ENCODE measurements around the gene SYTL3.

SYTL3 gene

DNA sequence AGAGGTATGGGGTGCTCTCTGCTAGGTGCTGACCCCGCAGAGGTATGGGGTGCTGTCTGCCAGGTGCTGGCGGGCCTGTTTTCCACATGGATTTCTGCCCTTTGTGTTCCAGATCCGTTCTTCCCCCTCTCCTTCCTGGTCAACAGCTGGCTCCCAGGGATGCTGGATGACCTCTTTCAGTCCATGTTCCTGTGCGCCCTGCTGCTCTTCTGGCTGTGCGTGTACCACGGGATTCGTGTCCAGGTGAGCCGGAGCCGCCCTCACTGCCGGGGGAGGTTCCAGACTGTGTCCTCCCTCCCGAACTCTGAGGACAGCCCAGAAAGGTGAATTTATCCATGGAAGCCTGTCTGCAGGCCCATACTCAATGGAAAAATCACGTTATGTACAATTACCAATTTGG lies 41.6 kb upstream of the SYTL3 start:
- no peak overlapping the region for H3K4me2 ChIP-seq (ENCODE audit: insufficient read depth, low read length, poor library complexity, severe bottlenecking)
- no peaks in the 10 kb centered on the region for H3K9me3 ChIP-seq (replicated peaks in 1 of 2; ENCODE audit: control insufficient read depth in 2 of 2, insufficient read depth in 1 of 2, low read depth in 1 of 2, low read length in 2 of 2)
- H3K23ac ChIP-seq (ENCODE audit: low read depth, low read length, poor library complexity), result no peak overlapping the region
- H2BK12ac ChIP-seq (ENCODE audit: low read length), result no peak overlapping the region
- no peak overlapping the region for H3K4ac ChIP-seq (ENCODE audit: low read length)
- H2BK5ac ChIP-seq (ENCODE audit: low read length), result no peak overlapping the region
- no peak overlapping the region for H3K4me3 ChIP-seq (ENCODE audit: low read length in 2 of 2)
- no peak overlapping the region for H3K18ac ChIP-seq (ENCODE audit: low read length)
- H2BK120ac ChIP-seq (ENCODE audit: low read depth, low read length), result no peak overlapping the region
- H2AFZ ChIP-seq (ENCODE audit: low read length), result no peak overlapping the region
- H4K91ac ChIP-seq (ENCODE audit: low read depth, low read length, poor library complexity), result no peak overlapping the region
- peaks cover 3% of the 10 kb centered on the region for H3K79me1 ChIP-seq (ENCODE audit: low read depth, low read length)
- no CpG with 5 or more reads among the region's 12 CpGs for WGBS, 2 donors (ENCODE audit: extremely low coverage in 2 of 2, insufficient read length in 2 of 2, insufficient replicate concordance in 1 of 2)
- peaks cover 0 to 13% of the 10 kb centered on the region in 2 donors for H3K4me1 ChIP-seq (ENCODE audit: control insufficient read depth in 2 of 2, insufficient read depth in 1 of 2, low read depth in 1 of 2, low read length in 2 of 2)
- no peak for DNase-seq (ENCODE audit: low spot score)
- no peak overlapping the region for H4K8ac ChIP-seq (ENCODE audit: low read depth, low read length)
- no peak overlapping the region for H2AK5ac ChIP-seq (ENCODE audit: low read depth, low read length)
- no peak overlapping the region for H3K14ac ChIP-seq (ENCODE audit: low read length)
- no peak overlapping the region for H3K27ac ChIP-seq (replicated peaks; ENCODE audit: low read length)
- no peak overlapping the region for H3K9ac ChIP-seq (ENCODE audit: low read depth, low read length, poor library complexity)
- no peaks in the 10 kb centered on the region for H3K27me3 ChIP-seq (ENCODE audit: control insufficient read depth in 3 of 3, insufficient read depth in 3 of 3, low read depth in 1 of 3, low read length in 3 of 3)
- no peak overlapping the region for H2BK15ac ChIP-seq (ENCODE audit: low read length)
- peaks cover 26 to 86% of the 10 kb centered on the region in 2 donors for H3K36me3 ChIP-seq (replicated peaks in 1 of 2; ENCODE audit: control insufficient read depth in 2 of 2, insufficient read depth in 2 of 2, low read length in 2 of 2)

DNA sequence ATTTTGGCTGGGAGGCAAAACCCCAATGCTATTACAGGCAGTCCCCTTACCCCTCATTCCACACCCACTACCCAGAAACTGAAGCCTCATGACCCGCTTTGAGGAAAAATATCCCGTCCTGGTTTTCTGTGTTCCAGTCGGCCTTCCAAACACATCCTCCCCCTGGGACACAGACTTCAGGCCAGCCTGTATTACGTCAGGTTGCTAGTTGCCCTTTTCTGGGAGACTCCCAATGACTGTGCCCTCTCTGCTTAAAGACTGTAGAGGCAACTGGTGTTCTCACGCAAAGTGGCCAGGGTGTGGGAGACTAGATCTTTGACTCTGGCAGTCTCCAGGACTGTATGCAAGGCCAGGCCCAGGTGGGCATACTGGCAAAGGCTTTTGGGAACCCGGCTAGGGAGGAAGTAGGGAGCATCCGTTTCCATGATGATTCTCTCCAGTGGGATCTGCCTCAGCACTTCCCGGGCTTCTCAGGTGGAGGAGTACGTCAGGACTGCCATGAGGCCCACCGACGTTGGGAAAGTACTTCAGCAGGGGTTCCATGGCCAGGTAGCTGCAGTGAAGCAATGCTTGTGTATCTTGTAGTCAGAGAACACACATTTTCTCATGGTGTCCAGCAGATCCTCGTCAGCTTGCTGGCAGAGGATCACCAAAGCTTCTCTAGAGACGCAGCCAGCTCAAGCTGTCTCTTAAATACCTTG lies 40.2 kb upstream of the SYTL3 start:
- no peak for DNase-seq (ENCODE audit: low spot score)
- no peak overlapping the region for H2BK120ac ChIP-seq (ENCODE audit: low read depth, low read length)
- H2BK15ac ChIP-seq (ENCODE audit: low read length), result no peak overlapping the region
- no peak overlapping the region for H3K14ac ChIP-seq (ENCODE audit: low read length)
- no peak overlapping the region for H3K4ac ChIP-seq (ENCODE audit: low read length)
- no peaks in the 10 kb centered on the region for H3K27me3 ChIP-seq (ENCODE audit: control insufficient read depth in 3 of 3, insufficient read depth in 3 of 3, low read depth in 1 of 3, low read length in 3 of 3)
- H2AFZ ChIP-seq (ENCODE audit: low read length), result no peak overlapping the region
- peaks cover 24 to 88% of the 10 kb centered on the region in 2 donors for H3K36me3 ChIP-seq (replicated peaks in 1 of 2; ENCODE audit: control insufficient read depth in 2 of 2, insufficient read depth in 2 of 2, low read length in 2 of 2)
- no peak overlapping the region for H3K27ac ChIP-seq (replicated peaks; ENCODE audit: low read length)
- no peak overlapping the region for H3K4me3 ChIP-seq (ENCODE audit: low read length in 2 of 2)
- no peak overlapping the region for H3K18ac ChIP-seq (ENCODE audit: low read length)
- H3K79me1 ChIP-seq (ENCODE audit: low read depth, low read length), result peaks cover 1% of the 10 kb centered on the region
- H3K9me3 ChIP-seq (replicated peaks in 1 of 2; ENCODE audit: control insufficient read depth in 2 of 2, insufficient read depth in 1 of 2, low read depth in 1 of 2, low read length in 2 of 2), result no peaks in the 10 kb centered on the region
- no CpG with 5 or more reads among the region's 13 CpGs for WGBS, 2 donors (ENCODE audit: extremely low coverage in 2 of 2, insufficient read length in 2 of 2, insufficient replicate concordance in 1 of 2)
- no peak overlapping the region for H2BK12ac ChIP-seq (ENCODE audit: low read length)
- H2AK5ac ChIP-seq (ENCODE audit: low read depth, low read length), result no peak overlapping the region
- no peak overlapping the region for H4K8ac ChIP-seq (ENCODE audit: low read depth, low read length)
- H2BK5ac ChIP-seq (ENCODE audit: low read length), result no peak overlapping the region
- H3K4me1 ChIP-seq (ENCODE audit: control insufficient read depth in 2 of 2, insufficient read depth in 1 of 2, low read depth in 1 of 2, low read length in 2 of 2), result peaks cover 0 to 13% of the 10 kb centered on the region in 2 donors
- no peak overlapping the region for H3K4me2 ChIP-seq (ENCODE audit: insufficient read depth, low read length, poor library complexity, severe bottlenecking)
- H3K23ac ChIP-seq (ENCODE audit: low read depth, low read length, poor library complexity), result no peak overlapping the region
- H4K91ac ChIP-seq (ENCODE audit: low read depth, low read length, poor library complexity), result no peak overlapping the region
- no peak overlapping the region for H3K9ac ChIP-seq (ENCODE audit: low read depth, low read length, poor library complexity)

DNA sequence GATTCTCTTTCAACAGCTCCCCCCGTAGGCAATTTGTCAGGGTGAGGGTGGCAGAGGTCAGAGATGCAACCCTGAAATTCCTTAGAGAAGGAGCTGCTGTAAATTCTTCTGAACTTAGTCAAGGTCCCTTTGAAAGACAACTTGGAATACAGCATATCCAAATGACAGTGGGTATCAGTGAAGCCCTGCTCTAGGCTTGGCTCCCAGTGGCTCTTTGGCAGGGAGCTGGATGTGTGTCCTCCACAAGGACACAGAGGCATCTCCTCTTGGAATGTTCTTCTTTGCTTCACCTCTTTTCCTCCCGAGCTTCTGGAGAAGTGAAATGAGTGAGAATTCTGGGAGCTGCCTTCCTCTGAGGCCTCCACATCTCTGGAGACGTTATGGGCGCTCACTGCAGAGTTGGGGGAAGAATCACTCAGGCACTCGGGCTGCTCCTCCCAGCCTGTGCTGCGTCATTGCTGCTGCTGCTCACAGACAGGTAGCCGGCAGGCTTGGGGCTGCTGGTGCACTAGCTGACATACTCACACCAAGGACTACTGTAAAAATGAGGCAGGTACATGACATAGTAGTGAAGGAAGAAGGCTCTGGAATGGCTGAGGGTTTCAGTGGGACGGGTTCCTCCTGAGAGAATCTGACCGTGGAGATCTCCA lies 39.4 kb upstream of the SYTL3 start:
- Histone ChIP-seq H2BK12ac (ENCODE audit: low read length) (no peak overlapping the region), H3K4me1 (ENCODE audit: control insufficient read depth in 2 of 2, insufficient read depth in 1 of 2, low read depth in 1 of 2, low read length in 2 of 2) (peaks cover 0 to 13% of the 10 kb centered on the region in 2 donors), H3K9me3 (replicated peaks in 1 of 2; ENCODE audit: control insufficient read depth in 2 of 2, insufficient read depth in 1 of 2, low read depth in 1 of 2, low read length in 2 of 2) (no peaks in the 10 kb centered on the region), H3K27me3 (ENCODE audit: control insufficient read depth in 3 of 3, insufficient read depth in 3 of 3, low read depth in 1 of 3, low read length in 3 of 3) (no peaks in the 10 kb centered on the region), H3K4me3 (ENCODE audit: low read length in 2 of 2) (no peak overlapping the region), H2BK15ac (ENCODE audit: low read length) (no peak overlapping the region), H2BK120ac (ENCODE audit: low read depth, low read length) (no peak overlapping the region), H3K4me2 (ENCODE audit: insufficient read depth, low read length, poor library complexity, severe bottlenecking) (no peak overlapping the region), H3K9ac (ENCODE audit: low read depth, low read length, poor library complexity) (no peak overlapping the region), H3K79me1 (ENCODE audit: low read depth, low read length) (peaks cover 1% of the 10 kb centered on the region), H3K36me3 (replicated peaks in 1 of 2; ENCODE audit: control insufficient read depth in 2 of 2, insufficient read depth in 2 of 2, low read length in 2 of 2) (peaks cover 24 to 87% of the 10 kb centered on the region in 2 donors), H3K23ac (ENCODE audit: low read depth, low read length, poor library complexity) (no peak overlapping the region), H3K27ac (replicated peaks; ENCODE audit: low read length) (no peak overlapping the region), H4K8ac (ENCODE audit: low read depth, low read length) (no peak overlapping the region), H4K91ac (ENCODE audit: low read depth, low read length, poor library complexity) (no peak overlapping the region), H3K4ac (ENCODE audit: low read length) (no peak overlapping the region), H2AFZ (ENCODE audit: low read length) (no peak overlapping the region), H2AK5ac (ENCODE audit: low read depth, low read length) (no peak overlapping the region), H2BK5ac (ENCODE audit: low read length) (peak overlapping the region; percentile 40), H3K14ac (ENCODE audit: low read length) (no peak overlapping the region), H3K18ac (ENCODE audit: low read length) (no peak overlapping the region)
- DNase-seq (ENCODE audit: low spot score), result no peak
- WGBS, 2 donors (ENCODE audit: extremely low coverage in 2 of 2, insufficient read length in 2 of 2, insufficient replicate concordance in 1 of 2), result no CpG with 5 or more reads among the region's 9 CpGs

DNA sequence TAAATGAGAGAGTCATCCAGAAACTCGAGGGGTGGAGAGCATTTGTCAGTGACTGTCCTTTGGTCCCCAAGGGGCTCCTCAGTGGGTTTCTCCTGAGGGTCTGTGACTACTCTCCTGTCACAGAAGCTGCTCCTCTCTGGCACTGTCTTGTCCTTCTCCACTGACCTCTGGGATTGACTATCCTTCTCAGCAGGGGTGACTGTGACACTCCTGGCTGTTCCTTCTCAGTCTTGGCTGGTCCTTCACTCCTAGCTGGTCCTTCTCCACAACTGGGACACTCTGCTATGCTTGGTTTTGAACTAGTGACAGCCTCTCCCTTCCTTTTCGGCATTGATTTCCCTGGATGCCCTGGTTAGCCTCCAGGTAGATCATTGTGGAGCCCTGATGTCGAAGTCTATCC lies 38.8 kb upstream of the SYTL3 start:
- Histone ChIP-seq H3K4me2 (ENCODE audit: insufficient read depth, low read length, poor library complexity, severe bottlenecking) (no peak overlapping the region), H2BK15ac (ENCODE audit: low read length) (no peak overlapping the region), H3K14ac (ENCODE audit: low read length) (no peak overlapping the region), H3K9ac (ENCODE audit: low read depth, low read length, poor library complexity) (no peak overlapping the region), H4K8ac (ENCODE audit: low read depth, low read length) (no peak overlapping the region), H2BK5ac (ENCODE audit: low read length) (peak overlapping the region; percentile 55), H4K91ac (ENCODE audit: low read depth, low read length, poor library complexity) (no peak overlapping the region), H3K23ac (ENCODE audit: low read depth, low read length, poor library complexity) (no peak overlapping the region), H3K36me3 (replicated peaks in 1 of 2; ENCODE audit: control insufficient read depth in 2 of 2, insufficient read depth in 2 of 2, low read length in 2 of 2) (peaks cover 23 to 81% of the 10 kb centered on the region in 2 donors), H2AFZ (ENCODE audit: low read length) (no peak overlapping the region), H2AK5ac (ENCODE audit: low read depth, low read length) (no peak overlapping the region), H3K4me3 (ENCODE audit: low read length in 2 of 2) (no peak overlapping the region), H3K4me1 (ENCODE audit: control insufficient read depth in 2 of 2, insufficient read depth in 1 of 2, low read depth in 1 of 2, low read length in 2 of 2) (peaks cover 0 to 13% of the 10 kb centered on the region in 2 donors), H3K27me3 (ENCODE audit: control insufficient read depth in 3 of 3, insufficient read depth in 3 of 3, low read depth in 1 of 3, low read length in 3 of 3) (no peaks in the 10 kb centered on the region), H3K18ac (ENCODE audit: low read length) (peak overlapping the region; percentile 61), H3K4ac (ENCODE audit: low read length) (no peak overlapping the region), H2BK120ac (ENCODE audit: low read depth, low read length) (no peak overlapping the region), H3K27ac (replicated peaks; ENCODE audit: low read length) (peak overlapping the region; percentile 79), H3K9me3 (replicated peaks in 1 of 2; ENCODE audit: control insufficient read depth in 2 of 2, insufficient read depth in 1 of 2, low read depth in 1 of 2, low read length in 2 of 2) (no peaks in the 10 kb centered on the region), H3K79me1 (ENCODE audit: low read depth, low read length) (no peaks in the 10 kb centered on the region), H2BK12ac (ENCODE audit: low read length) (peak overlapping the region; percentile 12)
- no peak for DNase-seq (ENCODE audit: low spot score)
- no CpG with 5 or more reads among the region's 3 CpGs for WGBS, 2 donors (ENCODE audit: extremely low coverage in 2 of 2, insufficient read length in 2 of 2, insufficient replicate concordance in 1 of 2)

All from neuronal stem cell (in vitro differentiated cells).